ENCODE measurements around the gene UBE2D2. TPM values are rescaled to one million over a fixed set of nuclear protein-coding genes. Genes with fewer than 3 reads are reported as not detected.
A peak's percentile ranks its signal among the peaks of the same experiment; 100 is the strongest.

UBE2D2 gene
- total and polyA plus RNA-seq, 2 of the 13 experiments (the other 11 are each of a cell fraction or from before 2014, with no cell fraction given) = 79.1 to 109 TPM

GRCh38 chr5:139560752-139561654, at the start of gene UBE2D2 (continued):
- TF ChIP-seq ZNF335 (CRISPR knock-in tag; IDR thresholded peaks at IDR 0.05) = 0 out of 2 replicates have a peak, but pooled peaks have one; percentile 23
- TF ChIP-seq TOPORS (CRISPR knock-in tag; IDR thresholded peaks at IDR 0.05) = peak; percentile 76; the same call in 1 of the 2 replicates
- peak; percentile 80 for TF ChIP-seq KMT2A (CRISPR knock-in tag; IDR thresholded peaks at IDR 0.05)
- no peak for TF ChIP-seq NFE2 (CRISPR knock-in tag; IDR thresholded peaks at IDR 0.05)
- TF ChIP-seq ZBTB37 (CRISPR knock-in tag; IDR thresholded peaks at IDR 0.05) = no peak
- TF ChIP-seq ZNF207 (IDR thresholded peaks at IDR 0.05; ENCODE audit: borderline replicate concordance) = no peak
- TF ChIP-seq MYC (CRISPR knock-in tag; IDR thresholded peaks at IDR 0.05; ENCODE audit: borderline replicate concordance) = peak; percentile 87
- no peak; the same call in 1 of the 2 replicates for TF ChIP-seq ZSCAN21 (CRISPR knock-in tag; IDR thresholded peaks at IDR 0.05; ENCODE audit: borderline replicate concordance)
- TF ChIP-seq ZZZ3 (CRISPR knock-in tag; IDR thresholded peaks at IDR 0.05; ENCODE audit: borderline replicate concordance) = no peak
- peak; percentile 64 for TF ChIP-seq ARID4A (CRISPR knock-in tag; IDR thresholded peaks at IDR 0.05; ENCODE audit: borderline replicate concordance)
- TF ChIP-seq ZFP82 (CRISPR knock-in tag; IDR thresholded peaks at IDR 0.05; ENCODE audit: borderline replicate concordance) = no peak
- TF ChIP-seq, protein P1, sequence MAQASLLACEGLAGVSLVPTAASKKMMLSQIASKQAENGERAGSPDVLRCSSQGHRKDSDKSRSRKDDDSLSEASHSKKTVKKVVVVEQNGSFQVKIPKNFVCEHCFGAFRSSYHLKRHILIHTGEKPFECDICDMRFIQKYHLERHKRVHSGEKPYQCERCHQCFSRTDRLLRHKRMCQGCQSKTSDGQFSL (CRISPR knock-in tag; IDR thresholded peaks at IDR 0.05) = no peak
- no peak for TF ChIP-seq KDM1A (CRISPR knock-in tag; IDR thresholded peaks at IDR 0.05)
- TF ChIP-seq PAXIP1 (CRISPR knock-in tag; conservative IDR thresholded peaks at IDR 0.05) = 0 out of 2 replicates have a peak, but pooled peaks have one; percentile 2
- no peak; the same call in 1 of the 2 replicates for TF ChIP-seq ZNF790 (CRISPR knock-in tag; IDR thresholded peaks at IDR 0.05; ENCODE audit: borderline replicate concordance)
- no peak for TF ChIP-seq ZKSCAN1 (IDR thresholded peaks at IDR 0.05; ENCODE audit: low read length)
- no peak for TF ChIP-seq DBP (CRISPR knock-in tag; IDR thresholded peaks at IDR 0.05; ENCODE audit: not compliant biosample characterization)
